DND-41 (cell line): ENCODE measurements around the gene OTOF.

Experiments used
- ATAC-seq: fragments of 200-7000 bp; cut with Tn5 transposase; 3 replicates; pipeline ENCODE4 v1.9.1; 2021; ENCODE audit warnings: low read depth; ENCODE audit not compliant: insufficient read depth
- DNase-seq: peaks from one replicate; pipeline ENCODE4 v3.0.0-alpha.2; 2020
- H2AFZ ChIP-seq: 2 replicates; pipeline ENCODE4 v1.6.0; 2012; ENCODE audit warnings: low read depth, low read length
- H3K27ac ChIP-seq: 2 replicates; pipeline ENCODE4 v1.5.1; 2012; ENCODE audit warnings: low read length, inconsistent platforms
- H3K27me3 ChIP-seq: fragments of 200-600 bp; sonication (generic); 2 replicates; pipeline ENCODE4 v1.6.0; 2012; ENCODE audit warnings: low read length, mild to moderate bottlenecking, inconsistent platforms; ENCODE audit not compliant: insufficient read depth, poor library complexity
- H3K36me3 ChIP-seq: 2 replicates; pipeline ENCODE4 v1.5.1; 2012; ENCODE audit warnings: low read length, inconsistent platforms; ENCODE audit not compliant: insufficient read depth
- H3K4me1 ChIP-seq: 2 replicates; pipeline ENCODE4 v1.5.1; 2012; ENCODE audit warnings: mild to moderate bottlenecking, low read length; ENCODE audit not compliant: insufficient read depth
- H3K4me2 ChIP-seq: 2 replicates; pipeline ENCODE4 v1.6.0; 2012; ENCODE audit warnings: mild to moderate bottlenecking, moderate library complexity, low read length, inconsistent platforms; ENCODE audit not compliant: insufficient read depth
- H3K4me3 ChIP-seq, 2 experiments: fragments of 200-600 bp in 1 of 2; shearing (Covaris generic) in 1 of 2; 2 replicates each; pipeline ENCODE4 v1.5.1; 2012 to 2016; ENCODE audit warnings: inconsistent platforms in 2 of 2, low read length in 2 of 2, mild to moderate bottlenecking in 2 of 2, low read depth in 1 of 2, moderate library complexity in 1 of 2
- H3K79me2 ChIP-seq: 2 replicates; pipeline ENCODE4 v1.6.0; 2012; ENCODE audit warnings: low read length, inconsistent platforms; ENCODE audit not compliant: insufficient read depth
- H3K9ac ChIP-seq: 2 replicates; pipeline ENCODE4 v1.6.0; 2012; ENCODE audit warnings: low read depth, mild to moderate bottlenecking, inconsistent platforms, low read length, moderate library complexity
- H3K9me3 ChIP-seq: 2 replicates; pipeline ENCODE4 v1.5.1; 2012; ENCODE audit warnings: low read length, moderate library complexity, mild to moderate bottlenecking, inconsistent platforms; ENCODE audit not compliant: insufficient read depth, severe bottlenecking
- H4K20me1 ChIP-seq: 2 replicates; pipeline ENCODE4 v1.6.0; 2012; ENCODE audit warnings: low read length; ENCODE audit not compliant: insufficient read depth
- CTCF ChIP-seq: IDR thresholded peaks from 2 replicates; pipeline ENCODE4 v1.5.1; 2012; ENCODE audit warnings: borderline replicate concordance, low read length, moderate library complexity, mild to moderate bottlenecking; ENCODE audit not compliant: poor library complexity, severe bottlenecking; ENCODE audit errors: extremely low read depth
- EZH2 ChIP-seq: IDR thresholded peaks from 3 replicates; pipeline ENCODE4 v1.6.1; 2012; ENCODE audit warnings: borderline replicate concordance, low read depth, mild to moderate bottlenecking, moderate library complexity, low read length, inconsistent platforms; ENCODE audit not compliant: severe bottlenecking

OTOF gene

GRCh38 chr2:26464390-26465265 lies 13.3 kb downstream of the OTOF start:
- H3K79me2 ChIP-seq: no peaks in the 10 kb centered on the region
- ATAC-seq: no peak
- H3K36me3 ChIP-seq: no peaks in the 10 kb centered on the region
- H3K27me3 ChIP-seq: no peaks in the 10 kb centered on the region
- no peak overlapping the region for H3K9ac ChIP-seq
- H3K27ac ChIP-seq: no peak overlapping the region
- TF ChIP-seq CTCF (no peak), EZH2 (no peak)
- peaks cover 5% of the 10 kb centered on the region for H3K9me3 ChIP-seq
- H3K4me2 ChIP-seq: no peak overlapping the region
- H2AFZ ChIP-seq: no peak overlapping the region
- no peaks in the 10 kb centered on the region for H3K4me1 ChIP-seq
- H3K4me3 ChIP-seq: no peak overlapping the region
- H4K20me1 ChIP-seq: no peaks in the 10 kb centered on the region
- DNase-seq: no peak

GRCh38 chr2:26463244-26464192 lies 14.4 kb downstream of the OTOF start:
- no peak for DNase-seq
- Histone ChIP-seq H3K27me3 (no peaks in the 10 kb centered on the region), H3K4me1 (no peaks in the 10 kb centered on the region), H3K79me2 (no peaks in the 10 kb centered on the region), H4K20me1 (no peaks in the 10 kb centered on the region), H3K36me3 (no peaks in the 10 kb centered on the region), H2AFZ (no peak overlapping the region), H3K27ac (no peak overlapping the region), H3K4me3 (no peak overlapping the region), H3K9me3 (no peaks in the 10 kb centered on the region), H3K9ac (no peak overlapping the region), H3K4me2 (no peak overlapping the region)
- TF ChIP-seq CTCF: no peak
- no peak for TF ChIP-seq EZH2
- no peak for ATAC-seq

- ATAC-seq (no peak), DNase-seq (peak; percentile 20)
- TF ChIP-seq CTCF: peak; percentile 57
- TF ChIP-seq EZH2: no peak
- Histone ChIP-seq H3K36me3 (no peaks in the 10 kb centered on the region), H4K20me1 (no peaks in the 10 kb centered on the region), H3K79me2 (no peaks in the 10 kb centered on the region), H3K9ac (no peak overlapping the region), H3K4me1 (no peaks in the 10 kb centered on the region), H3K9me3 (no peaks in the 10 kb centered on the region), H3K27me3 (no peaks in the 10 kb centered on the region), H3K4me3 (no peak overlapping the region), H3K27ac (no peak overlapping the region), H2AFZ (no peak overlapping the region), H3K4me2 (no peak overlapping the region)
These were observed 15.2 kb downstream of the OTOF start for GRCh38 chr2:26462511-26463243.
